ENCODE data around the gene GYG2. TPM values are rescaled to one million over a fixed set of nuclear protein-coding genes. Genes with fewer than 3 reads are reported as not detected.
"Not testable (repeated sequence)": the region's sequence is repeated elsewhere in the genome, so short reads cannot be mapped to it uniquely, and the experiment has no call there.

Gene GYG2
- total and polyA plus RNA-seq, 2 donors (not counting 1 experiment from before 2014, with no cell fraction given), result 8.9 to 10.6 TPM

GRCh38 chrX:2921193-2921592, 92.5 kb downstream of the GYG2 start:
- no peak overlapping the region for H3K4me3 ChIP-seq (replicated peaks in 1 of 4; ENCODE audit: control extremely low read depth in 1 of 4, insufficient read depth in 1 of 4, low read depth in 3 of 4, low read length in 4 of 4)
- no peak overlapping the region for H3K9ac ChIP-seq (ENCODE audit: insufficient read depth, low read length)
- no peaks in the 10 kb centered on the region for H3K36me3 ChIP-seq (ENCODE audit: control insufficient read depth, insufficient read depth, low read length)
- DNase-seq (ENCODE audit: low read depth in 2 of 2), result no peak
- H4K20me1 ChIP-seq (ENCODE audit: control insufficient read depth, extremely low read depth, insufficient read depth, low read length), result no peaks in the 10 kb centered on the region
- H3K9me3 ChIP-seq (ENCODE audit: control insufficient read depth, insufficient read depth, low read depth, low read length), result no peaks in the 10 kb centered on the region
- H2AFZ ChIP-seq (ENCODE audit: low read length), result no peak overlapping the region
- H3K4me1 ChIP-seq (ENCODE audit: control insufficient read depth, extremely low read depth, insufficient read depth, low read length), result no peaks in the 10 kb centered on the region
- H3K27ac ChIP-seq (ENCODE audit: insufficient read depth, low read length), result no peak overlapping the region
- no peak overlapping the region for H3K4me2 ChIP-seq (ENCODE audit: extremely low read depth, insufficient read depth, low read length)
- H3K27me3 ChIP-seq (ENCODE audit: control insufficient read depth, insufficient read depth, low read length), result no peaks in the 10 kb centered on the region
- no peak for TF ChIP-seq EZH2 (IDR thresholded peaks at IDR 0.05; ENCODE audit: low read length, missing control alignments)
- TF ChIP-seq, protein P1, sequence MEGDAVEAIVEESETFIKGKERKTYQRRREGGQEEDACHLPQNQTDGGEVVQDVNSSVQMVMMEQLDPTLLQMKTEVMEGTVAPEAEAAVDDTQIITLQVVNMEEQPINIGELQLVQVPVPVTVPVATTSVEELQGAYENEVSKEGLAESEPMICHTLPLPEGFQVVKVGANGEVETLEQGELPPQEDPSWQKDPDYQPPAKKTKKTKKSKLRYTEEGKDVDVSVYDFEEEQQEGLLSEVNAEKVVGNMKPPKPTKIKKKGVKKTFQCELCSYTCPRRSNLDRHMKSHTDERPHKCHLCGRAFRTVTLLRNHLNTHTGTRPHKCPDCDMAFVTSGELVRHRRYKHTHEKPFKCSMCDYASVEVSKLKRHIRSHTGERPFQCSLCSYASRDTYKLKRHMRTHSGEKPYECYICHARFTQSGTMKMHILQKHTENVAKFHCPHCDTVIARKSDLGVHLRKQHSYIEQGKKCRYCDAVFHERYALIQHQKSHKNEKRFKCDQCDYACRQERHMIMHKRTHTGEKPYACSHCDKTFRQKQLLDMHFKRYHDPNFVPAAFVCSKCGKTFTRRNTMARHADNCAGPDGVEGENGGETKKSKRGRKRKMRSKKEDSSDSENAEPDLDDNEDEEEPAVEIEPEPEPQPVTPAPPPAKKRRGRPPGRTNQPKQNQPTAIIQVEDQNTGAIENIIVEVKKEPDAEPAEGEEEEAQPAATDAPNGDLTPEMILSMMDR (conservative IDR thresholded peaks at IDR 0.05 in 1 of 2, IDR thresholded peaks at IDR 0.05 in 1 of 2; ENCODE audit: low read depth in 1 of 2, low read length in 2 of 2), result no peak
- H3K79me2 ChIP-seq (ENCODE audit: control insufficient read depth, insufficient read depth, low read length), result no peaks in the 10 kb centered on the region

DNA sequence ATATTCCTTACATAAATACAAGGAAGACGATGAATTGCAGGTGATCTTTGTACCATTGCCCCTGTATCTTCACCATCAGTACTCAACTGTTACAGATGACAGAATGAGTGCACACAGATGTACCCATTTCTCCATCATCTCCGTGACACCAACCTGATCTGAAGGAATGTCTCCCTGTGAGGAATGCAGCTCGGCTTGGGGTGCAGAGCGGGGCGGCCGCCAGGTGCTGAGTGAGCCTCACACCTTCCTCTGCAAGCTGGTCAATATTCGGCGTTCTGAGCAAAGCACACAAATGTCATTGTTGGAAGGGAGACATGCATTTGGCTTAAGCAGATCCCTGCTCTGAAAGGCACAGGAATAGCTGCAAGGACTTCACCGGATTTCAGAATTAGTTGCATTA, 93.0 kb downstream of the GYG2 start:
- Histone ChIP-seq H3K4me3 (replicated peaks in 1 of 4; ENCODE audit: control extremely low read depth in 1 of 4, insufficient read depth in 1 of 4, low read depth in 3 of 4, low read length in 4 of 4) (no peak overlapping the region), H3K4me1 (ENCODE audit: control insufficient read depth, extremely low read depth, insufficient read depth, low read length) (no peaks in the 10 kb centered on the region), H3K27me3 (ENCODE audit: control insufficient read depth, insufficient read depth, low read length) (no peaks in the 10 kb centered on the region), H3K9ac (ENCODE audit: insufficient read depth, low read length) (no peak overlapping the region), H3K79me2 (ENCODE audit: control insufficient read depth, insufficient read depth, low read length) (no peaks in the 10 kb centered on the region), H3K27ac (ENCODE audit: insufficient read depth, low read length) (no peak overlapping the region), H3K36me3 (ENCODE audit: control insufficient read depth, insufficient read depth, low read length) (no peaks in the 10 kb centered on the region), H4K20me1 (ENCODE audit: control insufficient read depth, extremely low read depth, insufficient read depth, low read length) (no peaks in the 10 kb centered on the region), H3K9me3 (ENCODE audit: control insufficient read depth, insufficient read depth, low read depth, low read length) (no peaks in the 10 kb centered on the region), H3K4me2 (ENCODE audit: extremely low read depth, insufficient read depth, low read length) (no peak overlapping the region), H2AFZ (ENCODE audit: low read length) (no peak overlapping the region)
- no peak for DNase-seq (ENCODE audit: low read depth in 2 of 2)
- TF ChIP-seq, protein P1 (conservative IDR thresholded peaks at IDR 0.05 in 1 of 2, IDR thresholded peaks at IDR 0.05 in 1 of 2; ENCODE audit: low read depth in 1 of 2, low read length in 2 of 2), result no peak
- no peak for TF ChIP-seq EZH2 (IDR thresholded peaks at IDR 0.05; ENCODE audit: low read length, missing control alignments)

- H3K36me3 ChIP-seq (ENCODE audit: control insufficient read depth, insufficient read depth, low read length), result no peaks in the 10 kb centered on the region
- no peaks in the 10 kb centered on the region for H3K27me3 ChIP-seq (ENCODE audit: control insufficient read depth, insufficient read depth, low read length)
- H2AFZ ChIP-seq (ENCODE audit: low read length), result no peak overlapping the region
- H4K20me1 ChIP-seq (ENCODE audit: control insufficient read depth, extremely low read depth, insufficient read depth, low read length), result no peaks in the 10 kb centered on the region
- no peaks in the 10 kb centered on the region for H3K79me2 ChIP-seq (ENCODE audit: control insufficient read depth, insufficient read depth, low read length)
- H3K9me3 ChIP-seq (ENCODE audit: control insufficient read depth, insufficient read depth, low read depth, low read length), result no peaks in the 10 kb centered on the region
- H3K4me3 ChIP-seq (replicated peaks in 1 of 4; ENCODE audit: control extremely low read depth in 1 of 4, insufficient read depth in 1 of 4, low read depth in 3 of 4, low read length in 4 of 4), result no peak overlapping the region
- TF ChIP-seq, protein P1 (conservative IDR thresholded peaks at IDR 0.05 in 1 of 2, IDR thresholded peaks at IDR 0.05 in 1 of 2; ENCODE audit: low read depth in 1 of 2, low read length in 2 of 2), result no peak
- TF ChIP-seq EZH2 (IDR thresholded peaks at IDR 0.05; ENCODE audit: low read length, missing control alignments), result no peak
- no peaks in the 10 kb centered on the region for H3K4me1 ChIP-seq (ENCODE audit: control insufficient read depth, extremely low read depth, insufficient read depth, low read length)
- no peak overlapping the region for H3K4me2 ChIP-seq (ENCODE audit: extremely low read depth, insufficient read depth, low read length)
- no peak overlapping the region for H3K9ac ChIP-seq (ENCODE audit: insufficient read depth, low read length)
- no peak for DNase-seq (ENCODE audit: low read depth in 2 of 2)
- no peak overlapping the region for H3K27ac ChIP-seq (ENCODE audit: insufficient read depth, low read length)
Measured at GRCh38 chrX:2924151-2924550, 95.4 kb downstream of the GYG2 start.

- not testable (repeated sequence) for H3K4me1 ChIP-seq (ENCODE audit: control insufficient read depth, extremely low read depth, insufficient read depth, low read length); H4K20me1 ChIP-seq (ENCODE audit: control insufficient read depth, extremely low read depth, insufficient read depth, low read length); H3K27me3 ChIP-seq (ENCODE audit: control insufficient read depth, insufficient read depth, low read length); H3K36me3 ChIP-seq (ENCODE audit: control insufficient read depth, insufficient read depth, low read length); H3K9me3 ChIP-seq (ENCODE audit: control insufficient read depth, insufficient read depth, low read depth, low read length); H3K27ac ChIP-seq (ENCODE audit: insufficient read depth, low read length); DNase-seq (ENCODE audit: low read depth in 2 of 2); H3K4me3 ChIP-seq (replicated peaks in 1 of 4; ENCODE audit: control extremely low read depth in 1 of 4, insufficient read depth in 1 of 4, low read depth in 3 of 4, low read length in 4 of 4); H3K79me2 ChIP-seq (ENCODE audit: control insufficient read depth, insufficient read depth, low read length); H3K4me2 ChIP-seq (ENCODE audit: extremely low read depth, insufficient read depth, low read length); H3K9ac ChIP-seq (ENCODE audit: insufficient read depth, low read length); H2AFZ ChIP-seq (ENCODE audit: low read length)
Measured at GRCh38 chrX:2926255-2926654, 97.5 kb downstream of the GYG2 start.
